ENCODE measurements around the gene SLC22A2.

The SLC22A2 gene

GRCh38 chr6:160301339-160301738 lies 42.7 kb upstream of the SLC22A2 start:
- H4K20me1 ChIP-seq (ENCODE audit: low read depth, low read length): no peaks in the 10 kb centered on the region
- H3K4me2 ChIP-seq (ENCODE audit: low read depth, low read length, poor library complexity, severe bottlenecking): no peak overlapping the region
- no peaks in the 10 kb centered on the region for H3K27me3 ChIP-seq (ENCODE audit: low read length)
- no peak overlapping the region for H2AFZ ChIP-seq (ENCODE audit: low read depth, low read length, severe bottlenecking)
- H3F3A ChIP-seq (ENCODE audit: insufficient read depth): no peaks in the 10 kb centered on the region
- H3K36me3 ChIP-seq (ENCODE audit: low read length): no peaks in the 10 kb centered on the region
- H3K79me2 ChIP-seq (ENCODE audit: insufficient read depth, low read length): no peaks in the 10 kb centered on the region
- no peak overlapping the region for H3K27ac ChIP-seq (ENCODE audit: low read depth, low read length)
- no peak overlapping the region for H3K4me3 ChIP-seq (ENCODE audit: insufficient read depth, low read length, poor library complexity, severe bottlenecking)
- no peaks in the 10 kb centered on the region; the same call in 1 of the 2 replicates for H3K9me3 ChIP-seq (ENCODE audit: insufficient read depth, low read length)
- TF ChIP-seq, protein P1, sequence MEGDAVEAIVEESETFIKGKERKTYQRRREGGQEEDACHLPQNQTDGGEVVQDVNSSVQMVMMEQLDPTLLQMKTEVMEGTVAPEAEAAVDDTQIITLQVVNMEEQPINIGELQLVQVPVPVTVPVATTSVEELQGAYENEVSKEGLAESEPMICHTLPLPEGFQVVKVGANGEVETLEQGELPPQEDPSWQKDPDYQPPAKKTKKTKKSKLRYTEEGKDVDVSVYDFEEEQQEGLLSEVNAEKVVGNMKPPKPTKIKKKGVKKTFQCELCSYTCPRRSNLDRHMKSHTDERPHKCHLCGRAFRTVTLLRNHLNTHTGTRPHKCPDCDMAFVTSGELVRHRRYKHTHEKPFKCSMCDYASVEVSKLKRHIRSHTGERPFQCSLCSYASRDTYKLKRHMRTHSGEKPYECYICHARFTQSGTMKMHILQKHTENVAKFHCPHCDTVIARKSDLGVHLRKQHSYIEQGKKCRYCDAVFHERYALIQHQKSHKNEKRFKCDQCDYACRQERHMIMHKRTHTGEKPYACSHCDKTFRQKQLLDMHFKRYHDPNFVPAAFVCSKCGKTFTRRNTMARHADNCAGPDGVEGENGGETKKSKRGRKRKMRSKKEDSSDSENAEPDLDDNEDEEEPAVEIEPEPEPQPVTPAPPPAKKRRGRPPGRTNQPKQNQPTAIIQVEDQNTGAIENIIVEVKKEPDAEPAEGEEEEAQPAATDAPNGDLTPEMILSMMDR (IDR thresholded peaks at IDR 0.05; ENCODE audit: insufficient read depth, low read length, poor library complexity, severe bottlenecking): no peak
- no peak for TF ChIP-seq EZH2phosphoT487 (conservative IDR thresholded peaks at IDR 0.05; ENCODE audit: low read length)
- no peaks in the 10 kb centered on the region for H3K9me2 ChIP-seq (replicated peaks; ENCODE audit: insufficient read depth, low read length)
- H3K9ac ChIP-seq (ENCODE audit: low read length): no peak overlapping the region

DNA sequence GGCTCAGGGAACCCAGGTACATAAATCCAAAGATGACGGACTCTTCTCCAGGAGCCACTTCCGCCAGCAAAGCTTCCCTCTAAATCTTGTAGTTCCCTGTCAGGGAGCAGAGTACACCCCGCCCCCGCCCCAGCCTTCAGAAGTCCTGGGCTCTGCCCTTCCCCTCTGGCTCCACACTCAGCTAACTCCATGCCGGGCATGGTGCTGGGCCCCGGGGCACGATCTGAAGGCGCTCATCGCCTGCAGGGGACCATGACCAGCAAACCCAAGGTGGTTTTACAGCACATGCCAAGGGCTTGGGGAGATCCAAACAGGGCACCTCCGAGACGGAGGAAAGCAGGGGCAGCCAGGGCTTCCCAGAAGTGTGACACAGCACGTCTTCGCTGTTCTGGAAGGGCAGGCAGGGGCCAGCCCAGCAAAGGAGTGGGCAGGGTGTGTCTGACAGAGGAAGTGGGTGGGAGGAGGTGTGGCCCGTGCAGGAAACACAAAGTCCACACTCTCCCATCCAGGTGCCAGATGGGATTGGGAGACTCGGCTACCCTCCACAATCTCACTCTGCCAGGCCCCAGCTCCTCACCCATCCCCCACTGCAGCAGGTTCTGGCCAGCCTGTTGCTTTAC lies 41.6 kb upstream of the SLC22A2 start:
- Histone ChIP-seq H3K9ac (ENCODE audit: low read length) (no peak overlapping the region), H3K9me3 (ENCODE audit: insufficient read depth, low read length) (no peaks in the 10 kb centered on the region; the same call in 1 of the 2 replicates), H3K9me2 (replicated peaks; ENCODE audit: insufficient read depth, low read length) (no peaks in the 10 kb centered on the region), H4K20me1 (ENCODE audit: low read depth, low read length) (no peaks in the 10 kb centered on the region), H3F3A (ENCODE audit: insufficient read depth) (no peaks in the 10 kb centered on the region), H3K4me3 (ENCODE audit: insufficient read depth, low read length, poor library complexity, severe bottlenecking) (no peak overlapping the region), H3K79me2 (ENCODE audit: insufficient read depth, low read length) (no peaks in the 10 kb centered on the region), H3K4me2 (ENCODE audit: low read depth, low read length, poor library complexity, severe bottlenecking) (no peak overlapping the region), H3K27me3 (ENCODE audit: low read length) (no peaks in the 10 kb centered on the region), H3K36me3 (ENCODE audit: low read length) (no peaks in the 10 kb centered on the region), H2AFZ (ENCODE audit: low read depth, low read length, severe bottlenecking) (no peak overlapping the region), H3K27ac (ENCODE audit: low read depth, low read length) (no peak overlapping the region)
- no peak for TF ChIP-seq EZH2phosphoT487 (conservative IDR thresholded peaks at IDR 0.05; ENCODE audit: low read length)
- TF ChIP-seq, protein P1 (IDR thresholded peaks at IDR 0.05; ENCODE audit: insufficient read depth, low read length, poor library complexity, severe bottlenecking): no peak

- Histone ChIP-seq H3K4me3 (ENCODE audit: insufficient read depth, low read length, poor library complexity, severe bottlenecking) (no peak overlapping the region), H3K4me2 (ENCODE audit: low read depth, low read length, poor library complexity, severe bottlenecking) (no peak overlapping the region), H2AFZ (ENCODE audit: low read depth, low read length, severe bottlenecking) (no peak overlapping the region), H3K27ac (ENCODE audit: low read depth, low read length) (no peak overlapping the region), H3K9ac (ENCODE audit: low read length) (no peak overlapping the region), H3F3A (ENCODE audit: insufficient read depth) (no peaks in the 10 kb centered on the region), H3K36me3 (ENCODE audit: low read length) (no peaks in the 10 kb centered on the region), H3K9me3 (ENCODE audit: insufficient read depth, low read length) (no peaks in the 10 kb centered on the region; the same call in 1 of the 2 replicates), H3K27me3 (ENCODE audit: low read length) (no peaks in the 10 kb centered on the region), H4K20me1 (ENCODE audit: low read depth, low read length) (no peaks in the 10 kb centered on the region), H3K79me2 (ENCODE audit: insufficient read depth, low read length) (no peaks in the 10 kb centered on the region), H3K9me2 (replicated peaks; ENCODE audit: insufficient read depth, low read length) (no peaks in the 10 kb centered on the region)
- TF ChIP-seq EZH2phosphoT487 (conservative IDR thresholded peaks at IDR 0.05; ENCODE audit: low read length): no peak
- TF ChIP-seq, protein P1 (IDR thresholded peaks at IDR 0.05; ENCODE audit: insufficient read depth, low read length, poor library complexity, severe bottlenecking): no peak
Measured at GRCh38 chr6:160299559-160299958, 40.9 kb upstream of the SLC22A2 start.

Data from SU-DHL-6 (cell line).